Right lobe of liver (tissue), 6 donors: Measurements from ENCODE around the gene CX3CR1. TPM values are rescaled to one million over a fixed set of nuclear protein-coding genes. Genes with fewer than 3 reads are reported as not detected.
"Not testable (repeated sequence)": the region's sequence is repeated elsewhere in the genome, so short reads cannot be mapped to it uniquely, and the experiment has no call there.

Source experiments
- ATAC-seq, 4 donors: fragments of 200-7000 bp; cut with Tn5 transposase; one replicate each; pipeline ENCODE4 v1.9.1; 2020; ENCODE audit warnings: mild to moderate bottlenecking in 4 of 4, moderate library complexity in 4 of 4
- DNase-seq, 3 donors: peaks; one replicate each; pipeline ENCODE4 v3.0.0-alpha.2; 2020
- H3K27ac ChIP-seq, 3 donors: fragments of 200-600 bp; one replicate each; pipeline ENCODE4 v1.8.0; 2022
- H3K27me3 ChIP-seq, 2 donors: fragments of 200-600 bp; one replicate each; pipeline ENCODE4 v1.8.0; 2022
- H3K36me3 ChIP-seq, 4 donors: fragments of 200-600 bp; sonication (generic) in 1 of 4; one replicate each; pipeline versions ENCODE4 v1.5.1 to v1.8.0; 2017 to 2022; ENCODE audit warnings: control low read depth in 1 of 4
- H3K4me1 ChIP-seq, 4 donors: fragments of 200-600 bp; sonication (generic) in 1 of 4; one replicate each; pipeline versions ENCODE4 v1.5.1 to v1.8.0; 2017 to 2022; ENCODE audit warnings: control low read depth in 1 of 4
- H3K4me3 ChIP-seq, 3 donors: fragments of 200-600 bp; one replicate each; pipeline ENCODE4 v1.8.0; 2022
- H3K9me3 ChIP-seq, 4 donors: fragments of 200-600 bp; sonication (generic) in 1 of 4; one replicate each; pipeline versions ENCODE4 v1.5.1 to v1.8.0; 2017 to 2022; ENCODE audit warnings: control low read depth in 1 of 4
- CTCF ChIP-seq, 4 donors: fragments of 200-600 bp in 3 of 4; fragments of 450-650 bp in 1 of 4; IDR thresholded peaks; one replicate each; pipeline versions ENCODE4 v1.5.1 to v1.8.0; 2016 to 2022; ENCODE audit warnings: antibody characterized with exemption in 4 of 4, mild to moderate bottlenecking in 2 of 4
- POLR2A ChIP-seq: fragments of 450-650 bp; IDR thresholded peaks from one replicate; pipeline ENCODE4 v1.6.1; 2017; ENCODE audit warnings: antibody characterized with exemption, mild to moderate bottlenecking
- WGBS: methylation state at CpG from one replicate; pipeline ENCODE4 v1.1.6; 2018; ENCODE audit warnings: low coverage, low lambda C conversion rate; ENCODE audit not compliant: insufficient coverage; ENCODE audit errors: missing lambda C conversion rate; 5-methylcytosine and 5-hydroxymethylcytosine counted together
- intact Hi-C, 2 donors: fragments of 100-400 bp; cut with DNase I; formaldehyde crosslinking; loops; one replicate each; pipeline versions ENCODE4 v1.11.2 to v1.14.1; 2022
- total RNA-seq, 6 experiments: library from RNA; depleted of rRNA in 2 of 6; stranded (reverse); fragments of >200 nt in 2 of 6; fragmentation: NEBNext Ultra II Directional in 3 of 6; extraction: Animal tissue kit (Norgen Biotek cat#: 25700) in 3 of 6; gene quantifications; one replicate each; pipeline versions ENCODE4 v1.1.0 to v1.2.4, GENCODE V29; 2016 to 2023
- donor health status: DM: no; HTN: yes; CAD: no.
- donor health status: DM: no; HTN: no; CAD: no.
- donor health status: DM: no; HTN: no; CAD: no.
- donor health status: DM: no; HTN: yes; CAD: no.
- donor health status: DM: no; HTN: yes; CAD: no.

Gene CX3CR1
- total RNA-seq, 6 experiments from 2014 or later = 0.25 to 1.8 (median 0.72) TPM; not detected in 1

- Histone ChIP-seq H3K36me3 (no peaks in the 10 kb centered on the region), H3K27me3 (no peaks in the 10 kb centered on the region), H3K4me3 (no peak overlapping the region), H3K9me3 (no peaks in the 10 kb centered on the region), H3K27ac (no peak overlapping the region), H3K4me1 (no peaks in the 10 kb centered on the region)
- no peak for DNase-seq
- no peak for ATAC-seq
- WGBS = 39% methylated on average over 1 of the region's 1 CpG
- no peak for TF ChIP-seq CTCF (IDR thresholded peaks at IDR 0.05)
- TF ChIP-seq POLR2A = no peak
- intact Hi-C loops = no loop called here
These were observed 49.4 kb downstream of the CX3CR1 start for GRCh38 chr3:39230453-39230852.

GRCh38 chr3:39228496-39228895 is 51.3 kb downstream of the CX3CR1 start:
- no peak for DNase-seq
- Histone ChIP-seq H3K4me1 (no peaks in the 10 kb centered on the region), H3K4me3 (no peak overlapping the region), H3K36me3 (no peaks in the 10 kb centered on the region), H3K27ac (no peak overlapping the region), H3K9me3 (no peaks in the 10 kb centered on the region), H3K27me3 (no peaks in the 10 kb centered on the region)
- TF ChIP-seq CTCF (IDR thresholded peaks at IDR 0.05) (no peak), POLR2A (no peak)
- no peak for ATAC-seq
- WGBS = 64% methylated on average over 4 of the region's 4 CpGs
- intact Hi-C loops = no loop called here

GRCh38 chr3:39227596-39227995 is 52.2 kb downstream of the CX3CR1 start:
- ATAC-seq, DNase-seq, H3K36me3 ChIP-seq, H3K27ac ChIP-seq, H3K4me3 ChIP-seq, intact Hi-C loops, H3K4me1 ChIP-seq, H3K9me3 ChIP-seq, H3K27me3 ChIP-seq: not testable (repeated sequence)
- 88% methylated on average over 11 of the region's 32 CpGs for WGBS

- intact Hi-C loops = no loop called here
- no peaks in the 10 kb centered on the region for H3K27me3 ChIP-seq
- H3K9me3 ChIP-seq = no peaks in the 10 kb centered on the region
- H3K4me1 ChIP-seq = no peaks in the 10 kb centered on the region
- ATAC-seq = no peak
- 59% methylated on average over 3 of the region's 3 CpGs for WGBS
- no peaks in the 10 kb centered on the region for H3K36me3 ChIP-seq
- no peak overlapping the region for H3K27ac ChIP-seq
- no peak for TF ChIP-seq CTCF (IDR thresholded peaks at IDR 0.05)
- no peak for TF ChIP-seq POLR2A
- DNase-seq = no peak
- no peak overlapping the region for H3K4me3 ChIP-seq
These were observed 53.6 kb downstream of the CX3CR1 start for GRCh38 chr3:39226106-39226741.

GRCh38 chr3:39224288-39224687 is 55.5 kb downstream of the CX3CR1 start:
- WGBS = 69% methylated on average over 2 of the region's 2 CpGs
- Histone ChIP-seq H3K4me3 (no peak overlapping the region), H3K27ac (no peak overlapping the region), H3K9me3 (no peaks in the 10 kb centered on the region), H3K27me3 (no peaks in the 10 kb centered on the region), H3K4me1 (no peaks in the 10 kb centered on the region), H3K36me3 (no peaks in the 10 kb centered on the region)
- intact Hi-C loops = no loop called here
- DNase-seq = no peak
- TF ChIP-seq POLR2A (no peak), CTCF (IDR thresholded peaks at IDR 0.05) (no peak)
- ATAC-seq = no peak
